Measurements from ENCODE around the gene TRPC4AP. TPM values are rescaled to one million over a fixed set of nuclear protein-coding genes. Genes with fewer than 3 reads are reported as not detected.

Gene TRPC4AP
- total and polyA plus RNA-seq, 11 donors = 21.2 to 51.8 (median 38.6) TPM

GRCh38 chr20:34995696-34996095 is 96.9 kb downstream of the TRPC4AP start:
- ATAC-seq (no peak), DNase-seq (peak in 1 of 5 donors; percentile 19)
- no peaks in the 10 kb centered on the region for H3K9me3 ChIP-seq
- no peak overlapping the region for H3K4me3 ChIP-seq
- 77 to 85% (median 82%) methylated on average over 7 of the region's 7 CpGs for WGBS, 4 donors
- peaks cover 0 to 33% (median 1%) of the 10 kb centered on the region in 12 donors for H3K4me1 ChIP-seq
- H3K27me3 ChIP-seq = no peaks in the 10 kb centered on the region
- intact Hi-C loops (cut with DNase I) = no loop called here
- H3K27ac ChIP-seq = peak overlapping the region in 1 of 12 donors; percentile 65
- TF ChIP-seq CTCF (IDR thresholded peaks at IDR 0.05) = no peak
- TF ChIP-seq POLR2A (IDR thresholded peaks at IDR 0.05) = no peak
- peaks cover 2 to 100% (median 96%) of the 10 kb centered on the region in 9 donors for H3K36me3 ChIP-seq

DNA sequence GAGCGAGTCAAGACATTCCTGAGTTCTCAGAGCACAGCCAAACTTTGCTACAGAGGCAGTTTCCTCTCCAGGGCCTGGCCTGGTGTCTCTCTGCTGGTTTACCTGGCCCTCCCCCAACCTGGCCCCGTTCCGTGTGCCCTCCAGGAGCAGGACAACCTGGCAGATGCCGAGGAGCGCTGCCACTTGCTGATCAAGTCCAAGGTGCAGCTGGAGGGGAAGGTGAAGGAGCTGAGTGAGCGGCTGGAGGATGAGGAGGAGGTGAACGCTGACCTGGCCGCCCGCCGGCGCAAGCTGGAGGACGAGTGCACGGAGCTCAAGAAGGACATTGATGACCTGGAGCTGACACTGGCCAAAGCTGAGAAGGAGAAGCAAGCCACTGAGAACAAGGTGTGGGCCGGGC is 97.4 kb downstream of the TRPC4AP start:
- WGBS, 4 donors = 77 to 88% (median 85%) methylated on average over 14 of the region's 14 CpGs
- H3K9me3 ChIP-seq = no peaks in the 10 kb centered on the region
- ATAC-seq (no peak), DNase-seq (peak in 1 of 5 donors; percentile 51)
- no peaks in the 10 kb centered on the region for H3K27me3 ChIP-seq
- peak overlapping the region in 4 of 12 donors; percentile 42 to 65 (median 50) for H3K27ac ChIP-seq
- intact Hi-C loops (cut with DNase I) = no loop called here
- TF ChIP-seq POLR2A (IDR thresholded peaks at IDR 0.05) (no peak), CTCF (IDR thresholded peaks at IDR 0.05) (no peak)
- peaks cover 0 to 34% (median 1%) of the 10 kb centered on the region in 12 donors for H3K4me1 ChIP-seq
- H3K4me3 ChIP-seq = no peak overlapping the region
- H3K36me3 ChIP-seq = peaks cover 2 to 100% (median 94%) of the 10 kb centered on the region in 9 donors

DNA sequence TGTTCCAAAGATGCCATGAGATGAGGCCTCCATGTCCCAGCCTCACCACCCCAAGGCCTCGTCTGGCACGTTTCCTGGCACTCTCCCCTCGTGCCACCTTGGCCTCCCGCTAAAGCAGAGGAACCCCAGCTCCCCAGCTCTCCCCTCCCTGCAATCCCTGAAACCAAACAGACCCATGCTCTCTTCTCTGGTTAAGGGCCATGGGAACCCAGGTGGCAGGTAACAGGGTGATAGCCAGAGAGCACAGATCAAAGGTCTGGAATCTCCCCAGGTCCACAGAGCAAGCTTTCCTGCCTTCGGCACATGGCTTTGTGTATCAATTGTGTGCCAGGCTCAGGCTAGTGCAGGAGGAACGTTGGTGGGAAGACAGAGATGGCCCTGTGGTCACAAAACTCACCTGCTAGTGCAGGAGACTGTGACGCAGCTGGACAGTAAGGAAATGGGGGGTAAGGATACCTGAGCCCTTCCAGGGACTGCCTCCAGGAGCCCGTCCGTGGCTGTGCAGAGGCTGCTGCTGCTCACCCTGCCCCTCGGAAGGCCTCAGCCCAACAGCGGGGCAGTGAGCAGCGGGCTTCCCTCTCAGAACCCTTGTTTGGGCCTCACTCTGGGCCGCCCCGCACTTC is 98.0 kb downstream of the TRPC4AP start:
- no peak for TF ChIP-seq CTCF (IDR thresholded peaks at IDR 0.05)
- TF ChIP-seq POLR2A (IDR thresholded peaks at IDR 0.05) = no peak
- no peak overlapping the region for H3K4me3 ChIP-seq
- peak overlapping the region in 6 of 12 donors; percentile 8 to 65 (median 46) for H3K27ac ChIP-seq
- no peaks in the 10 kb centered on the region for H3K27me3 ChIP-seq
- peaks cover 0 to 39% (median 1%) of the 10 kb centered on the region in 12 donors for H3K4me1 ChIP-seq
- no peaks in the 10 kb centered on the region for H3K9me3 ChIP-seq
- ATAC-seq (no peak), DNase-seq (peak in 1 of 5 donors; percentile 31)
- intact Hi-C loops (cut with DNase I) = no loop called here
- WGBS, 4 donors = 68 to 76% (median 72%) methylated on average over 14 of the region's 14 CpGs
- peaks cover 2 to 100% (median 94%) of the 10 kb centered on the region in 9 donors for H3K36me3 ChIP-seq

DNA sequence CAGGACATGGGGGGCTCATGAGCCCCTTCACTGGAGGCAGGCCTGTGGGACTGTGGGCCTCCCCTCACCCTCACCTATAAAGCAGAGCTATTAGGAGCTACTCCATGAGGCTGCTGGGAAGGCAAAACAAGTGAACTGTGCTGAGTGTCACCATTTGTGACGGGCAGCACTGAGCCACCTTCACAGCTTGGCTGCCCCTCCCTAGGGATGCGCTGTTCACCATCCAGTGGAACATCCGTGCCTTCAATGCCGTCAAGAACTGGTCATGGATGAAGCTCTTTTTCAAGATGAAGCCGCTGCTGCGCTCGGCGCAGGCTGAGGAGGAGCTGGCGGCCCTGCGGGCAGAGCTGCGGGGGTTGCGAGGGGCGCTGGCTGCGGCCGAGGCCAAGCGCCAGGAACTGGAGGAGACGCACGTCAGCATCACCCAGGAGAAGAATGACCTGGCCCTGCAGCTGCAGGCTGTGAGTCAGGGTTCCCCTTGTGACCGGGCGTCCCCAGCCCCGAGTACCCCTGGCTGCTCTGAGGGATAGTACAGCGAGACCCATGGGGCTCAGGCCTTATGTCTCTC is 98.6 kb downstream of the TRPC4AP start:
- no peaks in the 10 kb centered on the region for H3K9me3 ChIP-seq
- no peak overlapping the region for H3K4me3 ChIP-seq
- H3K27me3 ChIP-seq = no peaks in the 10 kb centered on the region
- TF ChIP-seq POLR2A (IDR thresholded peaks at IDR 0.05) = no peak
- no peak for TF ChIP-seq CTCF (IDR thresholded peaks at IDR 0.05)
- intact Hi-C loops (cut with DNase I) = no loop called here
- H3K27ac ChIP-seq = peak overlapping the region in 9 of 12 donors; percentile 8 to 65 (median 32)
- peak in 2 of 5 donors; percentile 57 to 71 for DNase-seq
- 44 to 80% (median 71%) methylated on average over 5 to 22 of the region's 22 CpGs for WGBS, 4 donors
- H3K4me1 ChIP-seq = peaks cover 0 to 45% (median 1%) of the 10 kb centered on the region in 12 donors
- peak in 2 of 4 donors; percentile 38 to 47 for ATAC-seq
- peaks cover 2 to 100% (median 93%) of the 10 kb centered on the region in 9 donors for H3K36me3 ChIP-seq
